BLaER1 (cell line): ENCODE measurements around the gene MYCBP.
"Not testable (repeated sequence)": the region's sequence is repeated elsewhere in the genome, so short reads cannot be mapped to it uniquely, and the experiment has no call there.

Experiments used
- H3K27ac ChIP-seq: shearing (Covaris generic); formaldehyde crosslinking; 2 replicates; pipeline ENCODE4 v1.8.1; 2022
- H3K27me3 ChIP-seq: shearing (Covaris generic); formaldehyde crosslinking; 2 replicates; pipeline ENCODE4 v1.8.1; 2022
- H3K36me3 ChIP-seq: shearing (Covaris generic); formaldehyde crosslinking; 2 replicates; pipeline ENCODE4 v1.8.1; 2022
- H3K4me1 ChIP-seq: shearing (Covaris generic); formaldehyde crosslinking; 2 replicates; pipeline ENCODE4 v1.8.1; 2022
- H3K4me2 ChIP-seq: shearing (Covaris generic); formaldehyde crosslinking; 2 replicates; pipeline ENCODE4 v1.8.1; 2022
- H3K4me3 ChIP-seq: shearing (Covaris generic); formaldehyde crosslinking; 2 replicates; pipeline ENCODE4 v1.8.1; 2022
- H3K9ac ChIP-seq: shearing (Covaris generic); formaldehyde crosslinking; 2 replicates; pipeline ENCODE4 v1.8.1; 2022
- H3K9me3 ChIP-seq: shearing (Covaris generic); formaldehyde crosslinking; 2 replicates; pipeline ENCODE4 v1.8.1; 2022
- H4K20me1 ChIP-seq: shearing (Covaris generic); formaldehyde crosslinking; 2 replicates; pipeline ENCODE4 v1.8.1; 2022
- Cebpa-rat ChIP-seq: shearing (Covaris generic); IDR thresholded peaks from 2 replicates; pipeline ENCODE4 v1.8.1; 2022

Gene MYCBP, protein sequence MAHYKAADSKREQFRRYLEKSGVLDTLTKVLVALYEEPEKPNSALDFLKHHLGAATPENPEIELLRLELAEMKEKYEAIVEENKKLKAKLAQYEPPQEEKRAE

DNA sequence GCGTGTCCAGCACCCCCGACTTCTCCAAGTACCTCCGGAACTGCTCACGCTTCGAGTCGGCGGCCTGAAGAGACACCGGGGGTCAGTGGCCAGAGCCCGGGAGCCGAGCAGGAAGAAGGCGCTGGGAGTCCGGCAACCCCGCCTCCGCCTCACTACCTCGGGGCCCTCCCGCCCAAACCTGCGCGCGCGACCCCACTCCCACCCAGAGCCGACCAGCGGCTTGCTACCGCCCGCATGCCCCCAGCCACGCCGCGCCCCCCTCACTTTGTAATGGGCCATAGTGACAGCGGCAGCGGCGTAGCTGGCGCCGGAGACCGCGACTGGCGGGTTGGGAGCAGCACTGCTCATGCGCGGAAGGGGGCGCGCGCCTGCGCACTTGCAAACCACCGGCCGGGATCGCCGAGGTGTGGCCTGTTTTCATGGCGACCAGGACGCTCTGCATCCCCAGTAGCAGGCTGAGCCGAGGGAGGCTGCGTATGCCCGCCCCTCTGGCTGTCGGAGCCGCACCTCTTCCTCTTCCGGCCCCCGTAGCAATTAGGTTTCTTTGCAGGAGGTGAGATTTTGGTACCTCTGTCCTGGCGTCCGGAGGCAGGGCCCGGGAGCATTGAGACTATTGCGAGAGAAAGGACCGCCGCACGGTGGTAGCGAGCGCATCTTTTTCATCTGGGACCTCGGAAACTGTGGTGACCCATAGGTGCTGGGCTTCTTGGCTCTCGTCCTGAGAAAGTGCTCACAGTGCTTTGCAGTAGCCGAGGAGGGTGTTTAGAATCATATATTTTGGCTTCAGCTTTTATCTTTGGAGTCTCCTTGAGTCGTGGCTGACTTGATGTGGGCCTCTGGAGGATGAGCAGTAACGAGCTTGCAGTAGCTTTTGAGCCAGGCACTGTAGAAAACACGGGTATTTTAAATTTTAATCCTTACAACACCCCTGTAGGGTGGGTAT, at the start of gene MYCBP:
TSS of gene MYCBP (minus strand) at position 322 of the 943 bp plus-strand sequence. CDS start at position 279, 43 bp downstream.
- Histone ChIP-seq H3K9ac (peak within 1 kb of the TSS; percentile 89), H3K4me3 (peak within 1 kb of the TSS; percentile 99), H3K4me1 (peaks cover 27% of the 10 kb centered on the region), H3K4me2 (peak within 1 kb of the TSS; percentile 93), H4K20me1 (peaks cover 16% of the 10 kb centered on the region; the same call in 1 of the 2 replicates), H3K27me3 (no peaks in the 10 kb centered on the region), H3K36me3 (no peaks in the 10 kb centered on the region), H3K27ac (peak within 1 kb of the TSS; percentile 57), H3K9me3 (no peaks in the 10 kb centered on the region)
- TF ChIP-seq Cebpa-rat, result no peak

DNA sequence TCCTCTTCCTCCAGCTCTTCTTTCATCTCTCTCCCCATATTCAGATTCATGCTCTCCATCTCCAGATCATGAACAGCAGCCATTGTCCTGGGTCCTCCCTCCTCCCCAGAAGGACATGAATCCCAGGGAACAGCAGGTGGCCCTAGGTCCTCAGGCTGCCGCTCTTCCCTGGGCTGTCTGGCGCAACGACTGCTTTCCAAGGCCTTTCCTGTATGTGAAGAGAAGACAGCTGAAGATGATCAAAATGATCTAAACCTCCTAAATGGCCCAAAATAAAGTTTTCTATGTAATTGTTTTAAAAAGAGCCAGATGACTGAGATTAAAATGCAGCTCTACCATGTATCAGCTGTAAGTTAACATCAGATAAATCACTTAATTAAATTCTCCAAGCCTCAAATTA, 46.0 kb upstream of the MYCBP start:
- Histone ChIP-seq H3K4me2 (no peak overlapping the region), H3K27me3 (no peaks in the 10 kb centered on the region), H3K4me3 (no peak overlapping the region), H3K9ac (no peak overlapping the region), H3K4me1 (peaks cover 7% of the 10 kb centered on the region; the same call in 1 of the 2 replicates), H3K27ac (no peak overlapping the region), H3K9me3 (no peaks in the 10 kb centered on the region), H4K20me1 (no peaks in the 10 kb centered on the region), H3K36me3 (no peaks in the 10 kb centered on the region)
- no peak for TF ChIP-seq Cebpa-rat

DNA sequence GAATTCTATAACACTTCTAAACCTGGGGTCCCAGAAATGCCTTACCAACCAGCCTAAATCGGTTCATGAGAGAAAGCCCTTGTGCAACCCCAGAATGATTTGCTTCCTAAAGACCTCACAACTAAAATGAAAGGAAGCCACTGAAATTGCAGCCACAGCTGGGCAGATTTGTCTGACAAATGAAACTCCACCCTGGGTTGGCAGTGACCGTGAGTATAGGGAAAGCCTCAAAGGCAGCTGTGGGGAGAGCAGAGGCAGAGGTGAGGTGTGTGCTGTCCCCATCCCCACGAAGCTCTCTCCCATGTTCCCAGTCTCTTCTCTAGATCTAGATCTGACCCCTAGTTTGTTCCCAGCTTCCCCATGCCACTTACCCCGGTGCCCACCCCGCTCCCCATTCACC, 45.4 kb upstream of the MYCBP start:
- Histone ChIP-seq H3K9ac (no peak overlapping the region), H3K9me3 (no peaks in the 10 kb centered on the region), H3K27ac (no peak overlapping the region), H3K4me3 (no peak overlapping the region), H3K27me3 (no peaks in the 10 kb centered on the region), H3K4me2 (no peak overlapping the region), H3K4me1 (peaks cover 7% of the 10 kb centered on the region; the same call in 1 of the 2 replicates), H4K20me1 (no peaks in the 10 kb centered on the region), H3K36me3 (no peaks in the 10 kb centered on the region)
- no peak for TF ChIP-seq Cebpa-rat

DNA sequence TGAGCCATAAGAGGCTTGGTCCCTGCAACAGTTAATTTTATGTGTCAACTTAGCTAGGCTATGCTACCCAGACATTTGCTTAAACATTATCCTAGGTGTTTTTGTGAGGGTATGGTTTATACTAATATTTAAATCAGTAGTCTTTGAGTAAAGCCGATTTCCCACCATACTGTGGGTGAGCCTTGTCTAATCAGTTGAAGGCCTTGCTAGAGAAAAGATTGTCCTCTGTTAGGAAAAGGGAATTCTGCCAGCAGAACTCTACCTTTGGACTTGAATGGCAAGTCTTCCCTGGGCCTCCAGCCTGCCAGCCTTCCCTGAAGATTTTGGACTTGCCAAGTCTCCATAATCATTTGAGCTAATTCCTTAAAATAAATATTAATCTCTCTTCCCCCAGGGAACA, 44.6 kb upstream of the MYCBP start:
- Histone ChIP-seq H3K27ac (no peak overlapping the region), H3K4me2 (no peak overlapping the region), H3K4me1 (peaks cover 7% of the 10 kb centered on the region; the same call in 1 of the 2 replicates), H3K27me3 (no peaks in the 10 kb centered on the region), H3K36me3 (no peaks in the 10 kb centered on the region), H3K9ac (no peak overlapping the region), H3K9me3 (no peaks in the 10 kb centered on the region), H4K20me1 (no peaks in the 10 kb centered on the region), H3K4me3 (no peak overlapping the region)
- TF ChIP-seq Cebpa-rat, result no peak

DNA sequence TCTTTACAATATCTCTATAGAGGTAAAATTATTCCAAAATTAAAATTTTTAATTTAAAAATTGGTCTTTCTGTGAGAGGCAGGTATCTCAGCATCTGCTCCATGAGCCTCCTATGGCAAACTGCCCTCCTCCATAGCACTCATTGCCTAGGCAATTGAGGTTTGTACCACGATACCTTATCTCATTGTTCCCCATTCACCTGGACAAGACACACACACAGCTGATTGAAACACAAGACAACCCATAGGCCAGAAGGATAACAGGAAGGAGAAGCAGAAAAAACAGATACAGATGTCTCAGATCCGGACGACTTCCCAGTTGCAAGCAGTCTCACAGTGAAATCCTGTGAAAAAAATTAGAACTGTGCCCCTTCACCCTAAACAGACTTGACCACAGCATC, 44.2 kb upstream of the MYCBP start:
- H3K9ac ChIP-seq, result no peak overlapping the region

DNA sequence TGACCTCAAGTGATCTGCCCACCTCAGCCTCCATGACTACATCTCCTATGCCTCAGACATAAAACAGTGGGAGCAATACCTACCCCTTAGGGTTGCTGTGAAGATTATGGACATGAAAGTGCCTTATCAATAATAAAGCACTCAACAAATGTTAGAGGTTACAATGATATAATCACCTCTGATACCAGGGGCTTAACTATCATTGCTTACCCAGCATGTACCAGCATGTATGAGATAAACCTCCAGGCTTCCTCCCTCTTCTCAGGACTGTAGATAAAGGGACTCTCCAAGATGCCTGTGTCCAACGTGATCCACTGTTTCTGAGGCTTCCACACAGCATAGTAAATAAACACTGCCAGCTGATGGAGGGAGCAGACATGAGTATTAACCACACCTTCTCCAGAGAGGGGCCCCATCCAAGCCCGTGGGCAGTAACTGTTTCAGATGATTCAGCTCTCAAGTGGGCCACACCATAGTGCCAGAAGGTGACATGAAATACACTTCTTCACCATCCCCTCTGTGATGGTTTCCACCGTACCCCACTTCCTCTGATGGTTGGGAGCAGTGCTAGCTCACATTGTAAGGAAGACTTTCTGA, 42.3 kb upstream of the MYCBP start:
- H3K9me3 ChIP-seq, result no peaks in the 10 kb centered on the region
- no peak overlapping the region for H3K4me2 ChIP-seq
- H3K27ac ChIP-seq, result no peak overlapping the region
- no peaks in the 10 kb centered on the region for H3K27me3 ChIP-seq
- H3K4me3 ChIP-seq, result no peak overlapping the region
- no peak for TF ChIP-seq Cebpa-rat
- peaks cover 7% of the 10 kb centered on the region; the same call in 1 of the 2 replicates for H3K4me1 ChIP-seq
- H3K36me3 ChIP-seq, result no peaks in the 10 kb centered on the region
- H3K9ac ChIP-seq, result no peak overlapping the region
- H4K20me1 ChIP-seq, result no peaks in the 10 kb centered on the region

More for the DNA sequence above, 44.2 kb upstream of the MYCBP start:
- no peak overlapping the region for H3K4me3 ChIP-seq
- no peaks in the 10 kb centered on the region for H3K36me3 ChIP-seq
- H3K4me1 ChIP-seq, result peaks cover 7% of the 10 kb centered on the region; the same call in 1 of the 2 replicates
- no peaks in the 10 kb centered on the region for H3K9me3 ChIP-seq
- no peak overlapping the region for H3K4me2 ChIP-seq
- H3K27ac ChIP-seq, result no peak overlapping the region
- H4K20me1 ChIP-seq, result no peaks in the 10 kb centered on the region
- no peak for TF ChIP-seq Cebpa-rat
- H3K27me3 ChIP-seq, result no peaks in the 10 kb centered on the region

DNA sequence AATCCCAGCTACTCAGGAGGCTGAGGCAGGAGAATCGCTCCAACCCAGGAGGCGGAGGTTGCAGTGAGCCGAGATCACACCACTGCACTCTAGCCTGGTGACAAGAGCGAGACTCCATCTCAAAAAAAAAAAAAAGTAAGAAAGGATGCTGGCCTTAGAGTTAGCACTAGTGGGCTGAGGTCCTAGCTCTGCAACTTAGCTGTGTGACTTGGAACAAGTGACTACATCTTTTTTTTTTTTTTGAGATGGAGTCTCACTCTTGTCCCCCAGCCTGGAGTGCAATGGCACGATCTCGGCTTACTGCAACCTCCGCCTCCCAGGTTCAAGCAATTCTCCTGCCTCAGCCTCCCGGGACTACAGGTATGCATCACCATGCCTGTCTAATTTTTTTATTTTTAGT, 41.8 kb upstream of the MYCBP start:
- H3K36me3 ChIP-seq, H3K9ac ChIP-seq, H3K4me1 ChIP-seq, H3K27me3 ChIP-seq, H3K4me2 ChIP-seq, H4K20me1 ChIP-seq, H3K27ac ChIP-seq, H3K4me3 ChIP-seq, H3K9me3 ChIP-seq: not testable (repeated sequence)

DNA sequence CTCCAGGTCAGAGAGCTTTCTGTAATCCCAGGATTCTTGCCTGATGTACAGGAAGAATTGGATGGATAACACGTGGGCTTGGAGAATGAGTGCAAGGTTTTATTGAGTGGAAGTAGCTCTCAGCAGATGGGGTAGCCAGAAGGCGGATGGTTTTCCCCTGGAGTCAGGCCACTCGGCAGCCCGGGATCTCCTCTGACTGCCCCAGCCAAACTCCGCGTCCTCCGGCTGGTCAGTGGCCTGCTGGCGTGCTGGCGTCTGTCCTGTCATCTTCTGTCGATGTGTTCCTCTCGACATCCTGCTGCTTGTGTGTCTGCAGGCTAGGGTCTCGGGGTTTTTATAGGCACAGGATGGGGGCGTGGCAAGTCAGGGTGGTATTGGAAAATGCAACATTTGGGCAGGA, 35.7 kb upstream of the MYCBP start:
- no peaks in the 10 kb centered on the region for H3K27me3 ChIP-seq
- peaks cover 19% of the 10 kb centered on the region for H3K9me3 ChIP-seq
- no peaks in the 10 kb centered on the region for H3K4me1 ChIP-seq
- H3K27ac ChIP-seq, result no peak overlapping the region
- no peak overlapping the region for H3K9ac ChIP-seq
- TF ChIP-seq Cebpa-rat, result no peak
- no peak overlapping the region for H3K4me2 ChIP-seq
- H4K20me1 ChIP-seq, result no peaks in the 10 kb centered on the region
- no peak overlapping the region for H3K4me3 ChIP-seq
- no peaks in the 10 kb centered on the region for H3K36me3 ChIP-seq

DNA sequence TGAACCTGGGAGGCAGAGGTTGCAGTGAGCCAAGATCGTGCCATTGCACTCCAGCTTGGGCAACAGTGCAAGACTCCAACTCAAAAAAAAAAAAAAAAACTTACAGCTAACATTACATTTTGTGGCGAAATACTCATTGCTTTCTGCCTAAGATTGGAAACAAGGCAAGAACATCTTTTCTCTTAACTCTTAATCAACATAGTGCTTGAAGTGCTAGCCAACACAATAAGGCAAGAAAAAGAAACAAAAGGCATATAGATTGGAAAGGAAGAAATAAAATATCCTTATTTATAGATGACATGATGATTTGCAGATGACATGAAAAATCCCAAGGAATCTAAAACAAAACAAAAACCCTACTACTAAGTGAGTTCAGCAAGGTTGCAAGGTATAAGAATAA, 32.8 kb upstream of the MYCBP start:
- no peaks in the 10 kb centered on the region for H3K27me3 ChIP-seq
- no peak overlapping the region for H3K27ac ChIP-seq
- H3K4me2 ChIP-seq, result no peak overlapping the region
- no peak overlapping the region for H3K4me3 ChIP-seq
- no peaks in the 10 kb centered on the region for H3K36me3 ChIP-seq
- H3K9me3 ChIP-seq, result peaks cover 19% of the 10 kb centered on the region
- no peak overlapping the region for H3K9ac ChIP-seq
- no peaks in the 10 kb centered on the region for H4K20me1 ChIP-seq
- H3K4me1 ChIP-seq, result no peaks in the 10 kb centered on the region
- no peak for TF ChIP-seq Cebpa-rat

DNA sequence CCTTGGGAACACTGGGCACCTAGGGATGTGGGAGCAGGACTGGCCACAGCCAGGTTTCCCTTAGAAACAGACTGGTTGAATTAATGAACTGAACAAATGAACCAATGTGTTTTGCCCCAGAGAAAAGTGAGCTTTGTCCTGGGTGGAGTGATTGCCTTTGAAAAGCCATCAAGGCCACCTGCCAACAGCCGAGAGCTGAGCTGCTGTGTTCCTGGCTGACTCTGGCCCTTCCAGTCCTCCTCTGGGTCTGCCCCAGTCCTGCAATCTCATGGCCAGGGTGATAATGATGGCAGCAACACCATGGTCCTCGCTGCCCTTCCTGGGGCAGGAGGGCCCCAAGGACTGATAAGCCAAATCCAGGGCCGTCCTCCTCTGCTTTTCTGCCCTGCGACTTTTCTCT, 26.4 kb upstream of the MYCBP start:
- H3K36me3 ChIP-seq, result no peaks in the 10 kb centered on the region
- H3K27me3 ChIP-seq, result no peaks in the 10 kb centered on the region
- no peak overlapping the region for H3K4me2 ChIP-seq
- TF ChIP-seq Cebpa-rat, result no peak
- H3K9ac ChIP-seq, result no peak overlapping the region
- no peaks in the 10 kb centered on the region for H4K20me1 ChIP-seq
- no peaks in the 10 kb centered on the region for H3K9me3 ChIP-seq
- H3K4me3 ChIP-seq, result no peak overlapping the region
- no peak overlapping the region for H3K27ac ChIP-seq
- no peaks in the 10 kb centered on the region for H3K4me1 ChIP-seq
